Measurements from ENCODE around the gene EPHB2.
"Not testable (repeated sequence)": the region's sequence is repeated elsewhere in the genome, so short reads cannot be mapped to it uniquely, and the experiment has no call there.

The EPHB2 gene

GRCh38 chr1:22836850-22837249 lies 126.2 kb downstream of the EPHB2 start:
- H3K4me1 Mint-ChIP-seq (ENCODE audit: low read depth in 2 of 2): no peaks in the 10 kb centered on the region
- no peaks in the 10 kb centered on the region for H3K9me3 Mint-ChIP-seq
- DNase-seq (no peak), ATAC-seq (replicated peaks) (no peak)
- no peaks in the 10 kb centered on the region for H3K36me3 Mint-ChIP-seq (ENCODE audit: insufficient read depth)
- H3K27ac Mint-ChIP-seq: no peak overlapping the region
- peaks cover 29 to 80% of the 10 kb centered on the region in 2 donors for H3K27me3 Mint-ChIP-seq
- H3K4me3 Mint-ChIP-seq: no peak overlapping the region

DNA sequence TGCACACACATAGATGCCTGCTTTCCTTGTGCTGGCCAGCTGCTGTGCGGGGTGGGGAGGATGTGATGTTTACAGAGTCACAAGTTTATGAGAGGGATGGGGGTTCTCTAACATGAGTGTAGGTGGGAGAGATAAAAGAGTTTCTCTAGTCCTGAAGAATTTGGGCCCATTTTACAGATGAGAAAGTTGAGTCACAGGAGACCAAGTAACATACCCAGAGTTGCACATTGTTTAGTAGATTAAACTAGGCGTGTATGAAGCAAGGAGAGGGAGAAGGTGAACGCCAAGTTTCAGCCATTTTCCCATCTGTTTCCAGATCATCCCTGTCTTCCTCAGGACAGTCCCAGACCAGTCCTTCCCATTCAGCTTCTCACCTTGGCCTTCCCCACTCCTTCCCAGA lies 126.7 kb downstream of the EPHB2 start:
- H3K36me3 Mint-ChIP-seq (ENCODE audit: insufficient read depth): no peaks in the 10 kb centered on the region
- H3K9me3 Mint-ChIP-seq: no peaks in the 10 kb centered on the region
- H3K4me1 Mint-ChIP-seq (ENCODE audit: low read depth in 2 of 2): no peaks in the 10 kb centered on the region
- H3K27me3 Mint-ChIP-seq: peaks cover 32 to 80% of the 10 kb centered on the region in 2 donors
- H3K27ac Mint-ChIP-seq: no peak overlapping the region
- no peak overlapping the region for H3K4me3 Mint-ChIP-seq
- no peak for DNase-seq
- ATAC-seq (replicated peaks): no peak

GRCh38 chr1:22838965-22839364 lies 128.3 kb downstream of the EPHB2 start:
- ATAC-seq (replicated peaks) (no peak), DNase-seq (no peak)
- H3K27ac Mint-ChIP-seq: no peak overlapping the region
- H3K4me3 Mint-ChIP-seq: no peak overlapping the region
- no peaks in the 10 kb centered on the region for H3K36me3 Mint-ChIP-seq (ENCODE audit: insufficient read depth)
- peaks cover 42 to 85% of the 10 kb centered on the region in 2 donors for H3K27me3 Mint-ChIP-seq
- no peaks in the 10 kb centered on the region for H3K9me3 Mint-ChIP-seq
- H3K4me1 Mint-ChIP-seq (ENCODE audit: low read depth in 2 of 2): no peaks in the 10 kb centered on the region

DNA sequence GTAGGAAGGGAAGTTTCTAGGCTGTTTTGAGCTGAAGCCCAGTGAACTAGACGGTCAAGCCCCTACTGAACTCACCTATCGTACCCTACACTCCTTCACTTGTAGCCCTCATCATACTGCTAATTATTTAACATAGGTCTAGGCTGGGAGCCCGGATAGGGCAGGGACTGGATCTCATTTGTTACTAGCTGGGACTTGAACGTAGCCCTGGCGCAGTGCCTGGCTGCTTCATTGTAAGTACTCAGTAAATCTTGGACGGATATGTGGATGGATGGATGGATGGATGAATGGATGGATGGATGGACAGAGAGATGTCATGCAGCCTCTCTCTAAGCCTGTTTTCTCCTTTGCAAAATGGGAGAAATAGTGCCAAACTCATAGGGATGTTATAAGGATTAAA lies 129.2 kb downstream of the EPHB2 start:
- Mint-ChIP-seq H3K27ac (no peak overlapping the region), H3K27me3 (peaks cover 49 to 93% of the 10 kb centered on the region in 2 donors), H3K36me3 (ENCODE audit: insufficient read depth) (no peaks in the 10 kb centered on the region), H3K9me3 (no peaks in the 10 kb centered on the region), H3K4me3 (no peak overlapping the region), H3K4me1 (ENCODE audit: low read depth in 2 of 2) (no peaks in the 10 kb centered on the region)
- DNase-seq: no peak
- ATAC-seq (replicated peaks): no peak

DNA sequence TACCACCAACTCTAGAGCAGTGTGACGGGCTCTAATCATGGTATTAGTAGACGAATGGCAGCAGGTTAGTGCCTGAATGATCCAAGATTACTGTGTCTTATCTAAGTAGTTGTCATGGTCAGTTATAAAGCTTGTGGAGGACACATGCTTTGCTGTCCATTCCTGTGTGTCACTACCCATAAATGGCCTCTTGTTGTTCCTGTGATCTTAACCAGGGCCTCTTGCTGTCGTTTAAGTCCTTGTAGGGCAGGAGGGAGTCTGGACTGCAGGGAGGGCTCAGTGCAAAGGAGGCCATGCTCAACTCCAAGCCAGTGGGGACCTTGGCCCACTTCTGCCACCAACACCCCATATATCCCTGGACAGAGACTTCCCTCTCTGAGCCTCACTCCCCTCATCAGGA lies 130.5 kb downstream of the EPHB2 start:
- DNase-seq (no peak), ATAC-seq (replicated peaks) (no peak)
- Mint-ChIP-seq H3K4me3 (no peak overlapping the region), H3K36me3 (ENCODE audit: insufficient read depth) (no peaks in the 10 kb centered on the region), H3K27me3 (peaks cover 60 to 94% of the 10 kb centered on the region in 2 donors), H3K4me1 (ENCODE audit: low read depth in 2 of 2) (no peaks in the 10 kb centered on the region), H3K27ac (no peak overlapping the region), H3K9me3 (no peaks in the 10 kb centered on the region)

DNA sequence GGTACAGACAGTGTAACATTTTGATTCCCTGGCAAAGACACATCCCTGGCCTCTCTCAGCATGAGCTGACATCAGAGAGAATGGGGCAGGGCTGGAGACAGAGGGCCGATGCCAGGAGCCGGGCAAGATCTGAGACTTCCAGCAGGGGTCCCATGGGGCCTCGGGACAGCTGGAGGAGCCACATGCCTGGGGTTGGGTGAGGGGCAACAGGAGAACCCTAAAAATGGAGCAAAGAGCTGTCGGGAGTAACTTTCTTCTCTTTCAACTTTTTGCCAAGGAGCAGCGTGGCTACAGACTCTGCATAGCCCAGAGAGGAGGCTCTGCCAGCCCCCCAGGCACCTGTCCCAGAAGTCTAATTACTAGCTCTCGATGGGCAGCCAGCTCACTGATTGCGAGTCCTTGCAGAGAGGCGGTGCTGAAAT lies 131.2 kb downstream of the EPHB2 start:
- no peak overlapping the region for H3K4me3 Mint-ChIP-seq
- no peaks in the 10 kb centered on the region for H3K36me3 Mint-ChIP-seq (ENCODE audit: insufficient read depth)
- DNase-seq (no peak), ATAC-seq (replicated peaks) (no peak)
- H3K9me3 Mint-ChIP-seq: no peaks in the 10 kb centered on the region
- no peaks in the 10 kb centered on the region for H3K4me1 Mint-ChIP-seq (ENCODE audit: low read depth in 2 of 2)
- no peak overlapping the region for H3K27ac Mint-ChIP-seq
- peaks cover 64 to 94% of the 10 kb centered on the region in 2 donors for H3K27me3 Mint-ChIP-seq

DNA sequence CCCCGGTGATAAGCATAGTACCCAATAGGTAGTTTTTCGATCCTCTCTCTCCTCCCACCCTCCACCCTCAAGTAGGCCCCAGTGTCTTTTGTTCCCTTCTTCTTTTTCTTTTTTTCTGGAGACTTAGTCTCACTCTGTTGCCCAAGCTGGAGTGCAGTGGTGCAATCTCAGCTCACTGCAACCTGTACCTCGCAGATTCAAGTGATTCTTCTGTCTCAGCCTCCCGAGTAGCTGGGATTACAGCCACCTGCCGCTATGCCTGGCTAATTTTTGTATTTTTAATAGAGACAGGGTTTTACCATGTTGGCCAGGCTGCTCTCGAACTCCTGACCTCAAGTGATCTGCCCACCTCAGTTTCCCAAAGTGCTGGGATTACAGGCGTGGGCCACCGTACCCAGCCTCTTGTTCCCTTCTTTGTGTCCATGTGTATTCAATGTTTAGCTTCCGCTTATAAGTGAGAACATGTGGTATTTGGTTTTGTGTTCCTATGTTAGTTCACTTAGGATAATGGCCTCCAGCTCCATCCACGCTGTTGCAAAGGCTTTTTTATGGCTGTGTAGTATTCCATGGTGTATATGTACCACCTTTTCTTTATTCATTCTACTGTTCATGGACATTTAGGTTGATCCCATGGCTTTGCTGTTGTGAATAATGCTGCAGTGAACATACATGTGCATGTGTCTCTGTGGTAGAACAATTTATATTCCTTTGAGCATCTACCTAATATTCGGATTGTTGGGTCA lies 133.0 kb downstream of the EPHB2 start:
- H3K27me3 Mint-ChIP-seq: peaks cover 73 to 94% of the 10 kb centered on the region in 2 donors
- not testable (repeated sequence) for H3K36me3 Mint-ChIP-seq (ENCODE audit: insufficient read depth); H3K27ac Mint-ChIP-seq; ATAC-seq (replicated peaks); H3K9me3 Mint-ChIP-seq; H3K4me1 Mint-ChIP-seq (ENCODE audit: low read depth in 2 of 2); H3K4me3 Mint-ChIP-seq; DNase-seq

GRCh38 chr1:22844621-22845020 lies 134.0 kb downstream of the EPHB2 start:
- no peaks in the 10 kb centered on the region for H3K4me1 Mint-ChIP-seq (ENCODE audit: low read depth in 2 of 2)
- no peak overlapping the region for H3K27ac Mint-ChIP-seq
- ATAC-seq (replicated peaks) (no peak), DNase-seq (no peak)
- H3K9me3 Mint-ChIP-seq: no peaks in the 10 kb centered on the region
- H3K27me3 Mint-ChIP-seq: peaks cover 74 to 94% of the 10 kb centered on the region in 2 donors
- no peak overlapping the region for H3K4me3 Mint-ChIP-seq
- no peaks in the 10 kb centered on the region for H3K36me3 Mint-ChIP-seq (ENCODE audit: insufficient read depth)

DNA sequence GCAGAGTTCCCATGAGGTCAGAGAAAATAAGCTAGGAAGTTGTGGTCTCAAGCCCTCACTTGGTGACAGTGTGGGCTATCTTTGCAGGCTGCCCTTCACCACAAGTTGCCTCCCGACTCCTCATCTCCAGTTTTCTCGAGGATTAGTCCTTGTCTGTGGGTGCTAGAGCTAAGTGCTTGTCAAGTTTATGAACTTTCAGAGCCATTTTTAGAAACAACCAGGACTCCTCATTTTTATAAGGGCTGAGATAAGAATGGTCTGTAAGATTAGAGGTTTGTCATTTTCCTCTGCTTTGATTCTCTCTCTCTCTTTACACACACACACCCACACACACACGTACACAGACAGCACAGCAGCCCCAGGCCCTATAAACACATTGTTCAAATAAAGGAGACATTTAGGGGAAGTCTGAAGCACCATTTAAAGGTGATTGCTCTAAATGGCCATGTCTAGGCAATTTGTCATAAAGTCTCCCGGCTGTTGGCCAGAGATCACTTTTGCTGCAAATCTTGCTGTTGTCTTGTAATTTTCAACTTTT lies 134.8 kb downstream of the EPHB2 start:
- H3K9me3 Mint-ChIP-seq: no peaks in the 10 kb centered on the region
- H3K27ac Mint-ChIP-seq: no peak overlapping the region
- no peaks in the 10 kb centered on the region for H3K36me3 Mint-ChIP-seq (ENCODE audit: insufficient read depth)
- no peaks in the 10 kb centered on the region for H3K4me1 Mint-ChIP-seq (ENCODE audit: low read depth in 2 of 2)
- no peak for DNase-seq
- peaks cover 76 to 96% of the 10 kb centered on the region in 2 donors for H3K27me3 Mint-ChIP-seq
- no peak for ATAC-seq (replicated peaks)
- no peak overlapping the region for H3K4me3 Mint-ChIP-seq

DNA sequence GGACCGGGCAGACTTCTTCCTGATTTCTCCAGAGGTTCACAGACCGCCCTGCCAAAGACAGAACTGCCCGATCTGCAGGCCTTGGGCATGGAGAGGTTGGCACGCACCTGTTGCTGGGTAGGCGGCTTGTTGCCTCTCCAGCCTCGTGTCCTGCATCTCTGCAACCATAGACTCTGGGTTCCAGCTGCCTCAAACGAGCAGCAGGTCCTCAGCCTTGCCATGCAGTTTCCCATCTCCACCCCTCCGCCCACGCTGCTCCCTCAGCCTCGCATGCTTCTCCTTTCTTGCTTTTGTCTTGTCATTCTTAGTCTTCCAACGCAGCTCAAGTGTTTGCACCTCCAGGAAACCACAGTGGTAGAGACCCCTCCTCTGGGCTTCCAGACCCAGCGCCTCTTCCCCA lies 135.8 kb downstream of the EPHB2 start:
- ATAC-seq (replicated peaks): no peak
- Mint-ChIP-seq H3K36me3 (ENCODE audit: insufficient read depth) (no peaks in the 10 kb centered on the region), H3K27ac (no peak overlapping the region), H3K4me1 (ENCODE audit: low read depth in 2 of 2) (no peaks in the 10 kb centered on the region), H3K27me3 (peaks cover 80 to 99% of the 10 kb centered on the region in 2 donors), H3K9me3 (no peaks in the 10 kb centered on the region), H3K4me3 (no peak overlapping the region)
- no peak for DNase-seq

GRCh38 chr1:22847249-22847648 lies 136.6 kb downstream of the EPHB2 start:
- no peaks in the 10 kb centered on the region for H3K9me3 Mint-ChIP-seq
- H3K4me1 Mint-ChIP-seq (ENCODE audit: low read depth in 2 of 2): no peaks in the 10 kb centered on the region
- no peaks in the 10 kb centered on the region for H3K36me3 Mint-ChIP-seq (ENCODE audit: insufficient read depth)
- DNase-seq (no peak), ATAC-seq (replicated peaks) (no peak)
- H3K4me3 Mint-ChIP-seq: no peak overlapping the region
- H3K27me3 Mint-ChIP-seq: peaks cover 79 to 99% of the 10 kb centered on the region in 2 donors
- no peak overlapping the region for H3K27ac Mint-ChIP-seq

DNA sequence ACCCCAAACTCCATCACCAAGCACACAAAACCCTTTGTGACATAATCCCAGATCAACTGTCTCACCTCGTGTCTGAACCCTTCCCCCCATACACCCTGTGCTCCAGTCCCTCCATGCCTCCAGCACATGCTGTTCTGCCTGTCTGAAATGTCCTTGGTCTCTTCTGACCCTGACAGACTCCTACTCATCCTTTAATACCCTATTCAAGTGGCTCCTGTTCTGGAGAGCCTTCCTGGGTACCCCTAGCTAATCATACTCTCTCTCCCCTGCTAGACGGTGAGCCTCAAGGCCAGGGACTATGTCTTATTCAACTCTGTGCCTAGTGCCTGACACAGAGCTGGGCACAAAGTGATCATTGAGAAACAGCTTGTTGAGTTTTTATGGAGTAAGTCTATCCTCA lies 137.1 kb downstream of the EPHB2 start:
- Mint-ChIP-seq H3K4me1 (ENCODE audit: low read depth in 2 of 2) (no peaks in the 10 kb centered on the region), H3K9me3 (no peaks in the 10 kb centered on the region), H3K27me3 (peaks cover 75 to 99% of the 10 kb centered on the region in 2 donors)

DNA sequence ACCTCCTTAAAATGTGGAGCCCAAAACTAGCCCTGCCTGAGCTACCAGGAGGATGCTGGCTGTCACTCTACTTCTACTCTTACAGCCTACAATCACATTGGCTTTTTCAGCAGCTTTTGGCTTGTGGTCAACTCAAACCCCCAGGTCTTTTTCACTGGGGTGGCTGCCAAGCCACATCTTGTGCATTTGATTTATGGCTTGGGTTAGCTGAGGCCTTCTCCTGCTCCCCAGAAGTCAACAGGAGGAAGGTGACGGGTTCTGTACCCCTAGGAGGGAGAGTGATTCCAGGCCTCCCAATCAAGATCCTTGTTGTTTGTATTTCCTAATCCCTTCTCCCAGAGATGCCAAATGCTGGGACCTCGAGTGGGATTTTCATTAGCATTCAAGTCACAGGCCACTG lies 137.8 kb downstream of the EPHB2 start:
- Mint-ChIP-seq H3K9me3 (no peaks in the 10 kb centered on the region), H3K36me3 (ENCODE audit: insufficient read depth) (no peaks in the 10 kb centered on the region), H3K27ac (no peak overlapping the region), H3K4me1 (ENCODE audit: low read depth in 2 of 2) (no peaks in the 10 kb centered on the region), H3K27me3 (peaks cover 70 to 99% of the 10 kb centered on the region in 2 donors), H3K4me3 (no peak overlapping the region)
- ATAC-seq (replicated peaks) (no peak), DNase-seq (no peak)

More for the DNA sequence above, 137.1 kb downstream of the EPHB2 start:
- H3K27ac Mint-ChIP-seq: no peak overlapping the region
- no peak overlapping the region for H3K4me3 Mint-ChIP-seq
- H3K36me3 Mint-ChIP-seq (ENCODE audit: insufficient read depth): no peaks in the 10 kb centered on the region
- no peak for DNase-seq
- no peak for ATAC-seq (replicated peaks)

DNA sequence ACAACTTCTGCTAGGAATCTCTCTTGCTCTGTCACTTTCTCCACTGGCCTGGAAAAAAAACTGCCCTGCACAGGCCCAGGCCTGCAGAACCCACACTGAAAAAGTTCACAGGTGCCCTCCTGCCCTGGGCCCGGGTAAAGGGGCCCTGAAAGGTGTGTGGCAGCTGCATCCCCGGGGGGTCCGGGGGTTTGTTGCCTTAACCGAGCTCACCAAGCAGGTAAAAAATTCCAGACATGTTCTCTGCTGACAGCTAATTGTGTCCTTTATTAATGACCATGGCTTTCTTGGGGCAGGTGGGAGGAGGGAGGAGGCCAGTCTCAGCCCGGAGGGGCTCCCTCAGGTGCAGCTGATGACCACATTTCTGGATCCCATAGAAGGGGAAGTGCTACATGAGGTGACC lies 139.1 kb downstream of the EPHB2 start:
- Mint-ChIP-seq H3K4me1 (ENCODE audit: low read depth in 2 of 2) (no peaks in the 10 kb centered on the region), H3K27ac (no peak overlapping the region), H3K9me3 (no peaks in the 10 kb centered on the region), H3K27me3 (peaks cover 57 to 93% of the 10 kb centered on the region in 2 donors), H3K36me3 (ENCODE audit: insufficient read depth) (no peaks in the 10 kb centered on the region), H3K4me3 (no peak overlapping the region)
- no peak for DNase-seq
- no peak for ATAC-seq (replicated peaks)

All from effector memory CD8-positive, alpha-beta T cell (primary cell).